Measurements from ENCODE around the gene PRKAB1.
A peak's percentile ranks its signal among the peaks of the same experiment; 100 is the strongest.

Gene PRKAB1

GRCh38 chr12:119692997-119693396 lies 25.1 kb downstream of the PRKAB1 start:
- TF ChIP-seq CTCF (IDR thresholded peaks at IDR 0.05; ENCODE audit: insufficient read depth, low read length, poor library complexity, severe bottlenecking): no peak
- Histone ChIP-seq H3K4me3 (replicated peaks; ENCODE audit: low read depth, low read length) (no peak overlapping the region), H3K36me3 (ENCODE audit: control insufficient read depth, insufficient read depth, low read length) (peaks cover 2% of the 10 kb centered on the region), H3K27me3 (replicated peaks; ENCODE audit: control insufficient read depth, insufficient read depth, low read length) (no peaks in the 10 kb centered on the region)
- no peak for DNase-seq (ENCODE audit: extremely low read depth, insufficient read length)

- H3K36me3 ChIP-seq (ENCODE audit: control insufficient read depth, insufficient read depth, low read length): peaks cover 2% of the 10 kb centered on the region
- DNase-seq (ENCODE audit: extremely low read depth, insufficient read length): no peak
- no peak overlapping the region for H3K4me3 ChIP-seq (replicated peaks; ENCODE audit: low read depth, low read length)
- no peaks in the 10 kb centered on the region for H3K27me3 ChIP-seq (replicated peaks; ENCODE audit: control insufficient read depth, insufficient read depth, low read length)
- no peak for TF ChIP-seq CTCF (IDR thresholded peaks at IDR 0.05; ENCODE audit: insufficient read depth, low read length, poor library complexity, severe bottlenecking)
Observed at GRCh38 chr12:119693511-119693910, 25.6 kb downstream of the PRKAB1 start.

GRCh38 chr12:119694111-119694510 lies 26.2 kb downstream of the PRKAB1 start:
- TF ChIP-seq CTCF (IDR thresholded peaks at IDR 0.05; ENCODE audit: insufficient read depth, low read length, poor library complexity, severe bottlenecking): no peak
- Histone ChIP-seq H3K27me3 (replicated peaks; ENCODE audit: control insufficient read depth, insufficient read depth, low read length) (no peaks in the 10 kb centered on the region), H3K36me3 (ENCODE audit: control insufficient read depth, insufficient read depth, low read length) (peaks cover 2% of the 10 kb centered on the region), H3K4me3 (replicated peaks; ENCODE audit: low read depth, low read length) (no peak overlapping the region)
- DNase-seq (ENCODE audit: extremely low read depth, insufficient read length): no peak

GRCh38 chr12:119695034-119695433 lies 27.1 kb downstream of the PRKAB1 start:
- Histone ChIP-seq H3K4me3 (replicated peaks; ENCODE audit: low read depth, low read length) (no peak overlapping the region), H3K27me3 (replicated peaks; ENCODE audit: control insufficient read depth, insufficient read depth, low read length) (no peaks in the 10 kb centered on the region), H3K36me3 (ENCODE audit: control insufficient read depth, insufficient read depth, low read length) (peaks cover 2% of the 10 kb centered on the region)
- no peak for DNase-seq (ENCODE audit: extremely low read depth, insufficient read length)
- peak; percentile 58 for TF ChIP-seq CTCF (IDR thresholded peaks at IDR 0.05; ENCODE audit: insufficient read depth, low read length, poor library complexity, severe bottlenecking)

- H3K4me3 ChIP-seq (replicated peaks; ENCODE audit: low read depth, low read length): no peak overlapping the region
- TF ChIP-seq CTCF (IDR thresholded peaks at IDR 0.05; ENCODE audit: insufficient read depth, low read length, poor library complexity, severe bottlenecking): no peak
- H3K27me3 ChIP-seq (replicated peaks; ENCODE audit: control insufficient read depth, insufficient read depth, low read length): no peaks in the 10 kb centered on the region
- peaks cover 10% of the 10 kb centered on the region for H3K36me3 ChIP-seq (ENCODE audit: control insufficient read depth, insufficient read depth, low read length)
- no peak for DNase-seq (ENCODE audit: extremely low read depth, insufficient read length)
Observed at GRCh38 chr12:119696943-119697342, 29.0 kb downstream of the PRKAB1 start.

- peaks cover 10% of the 10 kb centered on the region for H3K36me3 ChIP-seq (ENCODE audit: control insufficient read depth, insufficient read depth, low read length)
- no peak for DNase-seq (ENCODE audit: extremely low read depth, insufficient read length)
- no peak for TF ChIP-seq CTCF (IDR thresholded peaks at IDR 0.05; ENCODE audit: insufficient read depth, low read length, poor library complexity, severe bottlenecking)
- H3K4me3 ChIP-seq (replicated peaks; ENCODE audit: low read depth, low read length): no peak overlapping the region
- no peaks in the 10 kb centered on the region for H3K27me3 ChIP-seq (replicated peaks; ENCODE audit: control insufficient read depth, insufficient read depth, low read length)
Observed at GRCh38 chr12:119699199-119699760, 31.3 kb downstream of the PRKAB1 start.
